ENCODE data around the gene GRID2.

DNA sequence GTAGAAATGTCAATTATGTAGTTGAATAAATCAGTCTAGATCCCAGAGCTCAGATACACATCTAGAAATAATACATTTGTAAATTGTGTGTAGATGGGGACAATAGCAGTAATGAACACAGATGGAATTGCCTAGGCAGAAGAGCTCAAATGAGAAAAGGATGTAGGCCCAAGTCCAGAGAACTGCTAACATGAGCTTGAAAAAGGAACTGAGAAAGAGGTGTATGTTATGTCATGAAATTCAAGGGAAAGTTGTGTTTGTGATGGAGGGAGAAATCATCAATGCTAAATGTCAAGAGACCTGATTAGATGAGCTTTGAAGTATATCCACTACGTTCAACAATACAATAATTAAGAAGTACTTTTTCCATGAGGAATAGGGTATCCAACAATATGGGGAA lies 1148.2 kb downstream of the GRID2 start:
- TF ChIP-seq, protein P1, sequence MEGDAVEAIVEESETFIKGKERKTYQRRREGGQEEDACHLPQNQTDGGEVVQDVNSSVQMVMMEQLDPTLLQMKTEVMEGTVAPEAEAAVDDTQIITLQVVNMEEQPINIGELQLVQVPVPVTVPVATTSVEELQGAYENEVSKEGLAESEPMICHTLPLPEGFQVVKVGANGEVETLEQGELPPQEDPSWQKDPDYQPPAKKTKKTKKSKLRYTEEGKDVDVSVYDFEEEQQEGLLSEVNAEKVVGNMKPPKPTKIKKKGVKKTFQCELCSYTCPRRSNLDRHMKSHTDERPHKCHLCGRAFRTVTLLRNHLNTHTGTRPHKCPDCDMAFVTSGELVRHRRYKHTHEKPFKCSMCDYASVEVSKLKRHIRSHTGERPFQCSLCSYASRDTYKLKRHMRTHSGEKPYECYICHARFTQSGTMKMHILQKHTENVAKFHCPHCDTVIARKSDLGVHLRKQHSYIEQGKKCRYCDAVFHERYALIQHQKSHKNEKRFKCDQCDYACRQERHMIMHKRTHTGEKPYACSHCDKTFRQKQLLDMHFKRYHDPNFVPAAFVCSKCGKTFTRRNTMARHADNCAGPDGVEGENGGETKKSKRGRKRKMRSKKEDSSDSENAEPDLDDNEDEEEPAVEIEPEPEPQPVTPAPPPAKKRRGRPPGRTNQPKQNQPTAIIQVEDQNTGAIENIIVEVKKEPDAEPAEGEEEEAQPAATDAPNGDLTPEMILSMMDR (IDR thresholded peaks at IDR 0.05) = no peak
- TF ChIP-seq POLR2AphosphoS5 (IDR thresholded peaks at IDR 0.05) = no peak

Data from transverse colon (tissue), 4 donors.